GM08714 (cell line): Measurements from ENCODE around the gene PIK3CG.
"Not testable (repeated sequence)": the region's sequence is repeated elsewhere in the genome, so short reads cannot be mapped to it uniquely, and the experiment has no call there.

Experiments used
- H3K4me3 ChIP-seq: fragments of 200-500 bp; sonication (Bioruptor generic); 2 replicates; pipeline ENCODE4 v1.5.1; 2014; ENCODE audit warnings: mild to moderate bottlenecking, low read length, inconsistent platforms
- ZNF274 ChIP-seq: IDR thresholded peaks from 2 replicates; pipeline ENCODE4 v1.6.1; 2012; ENCODE audit warnings: mild to moderate bottlenecking, low read depth, low read length

PIK3CG gene

GRCh38 chr7:106888204-106888603 is 23.1 kb downstream of the PIK3CG start:
- TF ChIP-seq ZNF274: no peak
- H3K4me3 ChIP-seq: no peak overlapping the region

GRCh38 chr7:106890952-106891351 is 25.9 kb downstream of the PIK3CG start:
- H3K4me3 ChIP-seq: no peak overlapping the region
- no peak for TF ChIP-seq ZNF274

- H3K4me3 ChIP-seq: no peak overlapping the region
- no peak for TF ChIP-seq ZNF274
Measured at GRCh38 chr7:106891548-106892410, 26.7 kb downstream of the PIK3CG start.

- TF ChIP-seq ZNF274: no peak
- no peak overlapping the region for H3K4me3 ChIP-seq
Measured at GRCh38 chr7:106893591-106893990, 28.5 kb downstream of the PIK3CG start.

- no peak for TF ChIP-seq ZNF274
- H3K4me3 ChIP-seq: no peak overlapping the region
Measured at GRCh38 chr7:106895246-106895864, 30.3 kb downstream of the PIK3CG start.

- no peak overlapping the region for H3K4me3 ChIP-seq
- no peak for TF ChIP-seq ZNF274
Measured at GRCh38 chr7:106896231-106896630, 31.1 kb downstream of the PIK3CG start.

GRCh38 chr7:106897553-106897952 is 32.5 kb downstream of the PIK3CG start:
- not testable (repeated sequence) for H3K4me3 ChIP-seq

- H3K4me3 ChIP-seq: not testable (repeated sequence)
Measured at GRCh38 chr7:106898967-106899366, 33.9 kb downstream of the PIK3CG start.

GRCh38 chr7:106901828-106902441 is 36.9 kb downstream of the PIK3CG start:
- no peak for TF ChIP-seq ZNF274

GRCh38 chr7:106905734-106906133 is 40.7 kb downstream of the PIK3CG start:
- no peak overlapping the region for H3K4me3 ChIP-seq
- TF ChIP-seq ZNF274: no peak

More at GRCh38 chr7:106901828-106902441, 36.9 kb downstream of the PIK3CG start:
- H3K4me3 ChIP-seq: no peak overlapping the region

GRCh38 chr7:106911959-106912358 is 46.9 kb downstream of the PIK3CG start:
- no peak for TF ChIP-seq ZNF274
- H3K4me3 ChIP-seq: no peak overlapping the region

- TF ChIP-seq ZNF274: no peak
- H3K4me3 ChIP-seq: no peak overlapping the region
Measured at GRCh38 chr7:106914018-106914607, 49.0 kb downstream of the PIK3CG start.

GRCh38 chr7:106915407-106915806 is 50.3 kb downstream of the PIK3CG start:
- no peak for TF ChIP-seq ZNF274
- no peak overlapping the region for H3K4me3 ChIP-seq

- no peak overlapping the region for H3K4me3 ChIP-seq
Measured at GRCh38 chr7:106915873-106916272, 50.8 kb downstream of the PIK3CG start.

GRCh38 chr7:106916679-106917078 is 51.6 kb downstream of the PIK3CG start:
- no peak for TF ChIP-seq ZNF274
- no peak overlapping the region for H3K4me3 ChIP-seq

More at GRCh38 chr7:106915873-106916272, 50.8 kb downstream of the PIK3CG start:
- TF ChIP-seq ZNF274: no peak
